ENCODE measurements around the gene IFITM2.

DNA sequence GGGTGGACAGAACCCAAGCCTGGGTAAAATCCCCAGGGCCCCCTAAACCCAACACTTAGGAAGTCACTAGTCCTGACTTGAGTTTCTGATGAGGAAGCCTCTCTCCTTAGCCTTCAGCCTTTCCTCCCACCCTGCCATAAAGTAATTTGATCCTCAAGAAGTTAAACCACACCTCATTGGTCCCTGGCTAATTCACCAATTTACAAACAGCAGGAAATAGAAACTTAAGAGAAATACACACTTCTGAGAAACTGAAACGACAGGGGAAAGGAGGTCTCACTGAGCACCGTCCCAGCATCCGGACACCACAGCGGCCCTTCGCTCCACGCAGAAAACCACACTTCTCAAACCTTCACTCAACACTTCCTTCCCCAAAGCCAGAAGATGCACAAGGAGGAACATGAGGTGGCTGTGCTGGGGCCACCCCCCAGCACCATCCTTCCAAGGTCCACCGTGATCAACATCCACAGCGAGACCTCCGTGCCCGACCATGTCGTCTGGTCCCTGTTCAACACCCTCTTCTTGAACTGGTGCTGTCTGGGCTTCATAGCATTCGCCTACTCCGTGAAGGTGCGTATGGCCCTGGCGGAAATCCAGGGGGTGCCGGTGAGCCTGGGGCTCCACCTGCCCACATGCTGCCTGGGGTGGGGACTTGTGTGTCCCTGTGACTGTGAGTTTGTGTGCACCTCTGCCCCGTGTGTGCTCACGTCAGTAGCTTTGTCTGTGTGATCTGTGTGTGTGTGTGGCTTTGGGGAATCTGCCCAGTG is 6.4 kb downstream of the IFITM2 start, which contains the start of gene IFITM1:
- TF ChIP-seq, protein P1, sequence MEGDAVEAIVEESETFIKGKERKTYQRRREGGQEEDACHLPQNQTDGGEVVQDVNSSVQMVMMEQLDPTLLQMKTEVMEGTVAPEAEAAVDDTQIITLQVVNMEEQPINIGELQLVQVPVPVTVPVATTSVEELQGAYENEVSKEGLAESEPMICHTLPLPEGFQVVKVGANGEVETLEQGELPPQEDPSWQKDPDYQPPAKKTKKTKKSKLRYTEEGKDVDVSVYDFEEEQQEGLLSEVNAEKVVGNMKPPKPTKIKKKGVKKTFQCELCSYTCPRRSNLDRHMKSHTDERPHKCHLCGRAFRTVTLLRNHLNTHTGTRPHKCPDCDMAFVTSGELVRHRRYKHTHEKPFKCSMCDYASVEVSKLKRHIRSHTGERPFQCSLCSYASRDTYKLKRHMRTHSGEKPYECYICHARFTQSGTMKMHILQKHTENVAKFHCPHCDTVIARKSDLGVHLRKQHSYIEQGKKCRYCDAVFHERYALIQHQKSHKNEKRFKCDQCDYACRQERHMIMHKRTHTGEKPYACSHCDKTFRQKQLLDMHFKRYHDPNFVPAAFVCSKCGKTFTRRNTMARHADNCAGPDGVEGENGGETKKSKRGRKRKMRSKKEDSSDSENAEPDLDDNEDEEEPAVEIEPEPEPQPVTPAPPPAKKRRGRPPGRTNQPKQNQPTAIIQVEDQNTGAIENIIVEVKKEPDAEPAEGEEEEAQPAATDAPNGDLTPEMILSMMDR (conservative IDR thresholded peaks at IDR 0.05) = no peak
- TF ChIP-seq EZH2 (IDR thresholded peaks at IDR 0.05; ENCODE audit: low read depth) = no peak

Data from PC-9 (cell line).